Panc1 (cell line): ENCODE measurements around the gene ILDR1.

ENCODE experiments used
- CTCF ChIP-seq: fragments of 450-650 bp; IDR thresholded peaks from 2 replicates; pipeline ENCODE4 v1.5.1; 2017; ENCODE audit warnings: mild to moderate bottlenecking
- POLR2AphosphoS5 ChIP-seq: IDR thresholded peaks from 2 replicates; pipeline ENCODE4 v1.6.1; 2012; ENCODE audit warnings: mild to moderate bottlenecking, low read depth, low read length, moderate library complexity
- TF ChIP-seq, protein P1 (sequence below), 2 experiments: IDR thresholded peaks; 2 replicates each; pipeline ENCODE4 v1.6.1; 2011 to 2012; ENCODE audit warnings: low read depth in 2 of 2, control low read depth in 1 of 2, low read length in 1 of 2, mild to moderate bottlenecking in 1 of 2, moderate library complexity in 1 of 2; ENCODE audit not compliant: insufficient read depth in 1 of 2

DNA sequence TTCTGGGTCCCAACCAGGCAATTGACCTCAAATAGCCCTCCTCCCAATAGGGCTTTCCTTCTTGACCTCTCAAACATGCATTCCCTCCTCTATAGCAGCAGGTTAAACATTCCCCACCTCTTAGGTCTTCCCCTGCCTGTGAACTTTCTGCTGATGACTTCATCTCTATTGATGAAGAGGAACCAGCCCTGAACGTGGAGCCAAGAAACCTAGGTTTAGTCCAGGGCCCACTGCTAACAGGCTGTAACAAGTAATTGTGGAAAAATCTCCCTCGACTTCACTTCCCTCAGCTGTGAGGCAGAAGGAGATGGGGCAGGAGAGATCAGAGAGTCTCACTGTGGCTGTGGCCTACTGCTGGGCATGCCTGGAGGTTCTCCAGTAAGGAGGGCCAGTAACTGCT lies 24.7 kb downstream of the ILDR1 start:
- no peak for TF ChIP-seq CTCF
- TF ChIP-seq, protein P1, sequence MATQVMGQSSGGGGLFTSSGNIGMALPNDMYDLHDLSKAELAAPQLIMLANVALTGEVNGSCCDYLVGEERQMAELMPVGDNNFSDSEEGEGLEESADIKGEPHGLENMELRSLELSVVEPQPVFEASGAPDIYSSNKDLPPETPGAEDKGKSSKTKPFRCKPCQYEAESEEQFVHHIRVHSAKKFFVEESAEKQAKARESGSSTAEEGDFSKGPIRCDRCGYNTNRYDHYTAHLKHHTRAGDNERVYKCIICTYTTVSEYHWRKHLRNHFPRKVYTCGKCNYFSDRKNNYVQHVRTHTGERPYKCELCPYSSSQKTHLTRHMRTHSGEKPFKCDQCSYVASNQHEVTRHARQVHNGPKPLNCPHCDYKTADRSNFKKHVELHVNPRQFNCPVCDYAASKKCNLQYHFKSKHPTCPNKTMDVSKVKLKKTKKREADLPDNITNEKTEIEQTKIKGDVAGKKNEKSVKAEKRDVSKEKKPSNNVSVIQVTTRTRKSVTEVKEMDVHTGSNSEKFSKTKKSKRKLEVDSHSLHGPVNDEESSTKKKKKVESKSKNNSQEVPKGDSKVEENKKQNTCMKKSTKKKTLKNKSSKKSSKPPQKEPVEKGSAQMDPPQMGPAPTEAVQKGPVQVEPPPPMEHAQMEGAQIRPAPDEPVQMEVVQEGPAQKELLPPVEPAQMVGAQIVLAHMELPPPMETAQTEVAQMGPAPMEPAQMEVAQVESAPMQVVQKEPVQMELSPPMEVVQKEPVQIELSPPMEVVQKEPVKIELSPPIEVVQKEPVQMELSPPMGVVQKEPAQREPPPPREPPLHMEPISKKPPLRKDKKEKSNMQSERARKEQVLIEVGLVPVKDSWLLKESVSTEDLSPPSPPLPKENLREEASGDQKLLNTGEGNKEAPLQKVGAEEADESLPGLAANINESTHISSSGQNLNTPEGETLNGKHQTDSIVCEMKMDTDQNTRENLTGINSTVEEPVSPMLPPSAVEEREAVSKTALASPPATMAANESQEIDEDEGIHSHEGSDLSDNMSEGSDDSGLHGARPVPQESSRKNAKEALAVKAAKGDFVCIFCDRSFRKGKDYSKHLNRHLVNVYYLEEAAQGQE (IDR thresholded peaks at IDR 0.05; ENCODE audit: insufficient read depth in 1 of 2, low read depth in 2 of 2, low read length in 1 of 2): no peak
- TF ChIP-seq POLR2AphosphoS5: no peak
